ENCODE measurements around the gene FXYD1.

FXYD1 gene

GRCh38 chr19:35157431-35157830 is 18.8 kb downstream of the FXYD1 start:
- in situ Hi-C loops (cut with MboI; ENCODE audit: low sequenced_read_pairs): no loop called here

GRCh38 chr19:35159606-35160005 is 21.0 kb downstream of the FXYD1 start:
- in situ Hi-C loops (cut with MboI; ENCODE audit: low sequenced_read_pairs): no loop called here

GRCh38 chr19:35160629-35161433 is 22.2 kb downstream of the FXYD1 start:
- in situ Hi-C loops (cut with MboI; ENCODE audit: low sequenced_read_pairs): no loop called here

GRCh38 chr19:35161434-35161743 is 22.8 kb downstream of the FXYD1 start:
- in situ Hi-C loops (cut with MboI; ENCODE audit: low sequenced_read_pairs): no loop called here

DNA sequence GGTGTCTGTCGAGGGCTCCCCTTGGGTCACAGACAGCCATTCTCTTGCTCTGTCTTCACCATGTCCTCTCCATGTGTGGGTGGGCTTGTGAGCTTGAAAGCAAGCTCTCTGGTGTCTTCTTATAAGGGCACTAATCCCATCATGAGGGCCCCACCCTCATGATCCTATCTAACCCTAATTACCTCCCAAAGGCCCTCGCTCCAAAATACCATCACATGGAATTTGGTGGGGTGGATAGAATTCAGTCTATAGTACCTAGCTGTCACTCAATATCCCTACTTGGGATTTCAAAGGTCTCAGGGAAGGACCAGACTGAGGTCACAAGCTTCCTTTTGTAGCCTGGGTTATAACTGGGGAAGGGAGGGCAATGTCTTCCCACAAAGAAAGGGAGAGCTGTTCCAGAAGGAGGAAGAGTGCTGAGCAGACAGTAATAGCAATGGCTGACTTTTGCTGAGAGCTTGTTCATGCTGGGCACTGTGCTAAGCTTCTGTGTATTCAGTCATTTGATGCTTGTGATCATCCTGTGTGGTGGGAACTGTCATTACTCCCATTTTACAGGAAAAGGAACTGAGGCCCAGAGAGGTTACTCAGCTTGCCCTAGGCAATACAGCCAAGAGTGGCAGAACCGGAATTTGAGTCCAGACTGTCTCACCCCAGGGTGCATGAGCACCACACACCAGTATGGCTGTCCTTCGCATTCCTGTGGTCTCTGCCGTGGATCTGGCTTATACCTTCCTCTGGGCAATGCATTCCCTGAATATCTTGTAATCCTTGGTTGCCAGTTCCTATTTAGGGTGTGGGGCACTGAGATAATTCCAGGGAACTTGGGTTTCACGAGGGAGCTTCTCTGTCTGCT is 24.1 kb downstream of the FXYD1 start:
- in situ Hi-C loops (cut with MboI; ENCODE audit: low sequenced_read_pairs): no loop called here

- in situ Hi-C loops (cut with MboI; ENCODE audit: low sequenced_read_pairs): no loop called here
These were observed 25.8 kb downstream of the FXYD1 start for GRCh38 chr19:35164418-35164817.

DNA sequence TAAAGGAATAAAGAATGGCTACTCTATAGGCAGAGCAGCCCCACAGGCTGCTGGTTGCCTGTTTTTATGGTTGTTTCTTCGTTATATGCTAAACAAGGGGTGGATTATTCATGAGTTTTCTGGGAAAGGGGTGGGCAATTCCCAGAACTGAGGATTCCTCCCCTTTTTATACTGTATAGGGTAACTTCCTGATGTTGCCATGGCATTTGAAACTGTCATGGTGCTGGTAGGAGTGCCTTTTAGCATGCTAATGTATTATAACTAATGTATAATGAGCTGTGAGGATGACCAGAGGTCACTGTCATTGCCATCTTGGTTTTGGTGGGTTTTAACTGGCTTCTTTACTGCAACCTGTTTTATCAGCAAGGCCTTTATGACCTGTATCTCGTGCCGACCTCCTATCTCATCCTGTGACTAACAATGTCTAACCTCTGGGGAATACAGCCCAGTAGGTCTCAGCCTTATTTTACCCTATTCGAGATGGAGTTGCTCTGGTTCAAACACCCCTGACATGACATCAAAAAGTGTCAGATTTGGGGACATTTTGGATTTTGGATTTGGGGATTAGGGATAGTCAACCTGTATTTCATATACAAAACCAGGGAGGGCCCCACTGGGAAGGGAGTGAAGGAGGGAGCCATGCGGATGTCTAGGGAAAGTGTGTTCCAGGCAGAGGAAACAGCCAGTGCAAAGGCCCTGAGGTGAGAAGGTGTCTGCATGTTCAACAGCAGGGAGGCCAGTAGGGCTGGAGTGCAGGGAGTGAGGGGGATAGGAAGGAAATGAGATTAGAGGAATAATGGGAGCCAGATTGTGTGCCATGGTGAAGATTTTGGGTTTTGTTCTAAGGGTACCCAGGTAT is 26.8 kb downstream of the FXYD1 start:
- in situ Hi-C loops (cut with MboI; ENCODE audit: low sequenced_read_pairs): no loop called here

DNA sequence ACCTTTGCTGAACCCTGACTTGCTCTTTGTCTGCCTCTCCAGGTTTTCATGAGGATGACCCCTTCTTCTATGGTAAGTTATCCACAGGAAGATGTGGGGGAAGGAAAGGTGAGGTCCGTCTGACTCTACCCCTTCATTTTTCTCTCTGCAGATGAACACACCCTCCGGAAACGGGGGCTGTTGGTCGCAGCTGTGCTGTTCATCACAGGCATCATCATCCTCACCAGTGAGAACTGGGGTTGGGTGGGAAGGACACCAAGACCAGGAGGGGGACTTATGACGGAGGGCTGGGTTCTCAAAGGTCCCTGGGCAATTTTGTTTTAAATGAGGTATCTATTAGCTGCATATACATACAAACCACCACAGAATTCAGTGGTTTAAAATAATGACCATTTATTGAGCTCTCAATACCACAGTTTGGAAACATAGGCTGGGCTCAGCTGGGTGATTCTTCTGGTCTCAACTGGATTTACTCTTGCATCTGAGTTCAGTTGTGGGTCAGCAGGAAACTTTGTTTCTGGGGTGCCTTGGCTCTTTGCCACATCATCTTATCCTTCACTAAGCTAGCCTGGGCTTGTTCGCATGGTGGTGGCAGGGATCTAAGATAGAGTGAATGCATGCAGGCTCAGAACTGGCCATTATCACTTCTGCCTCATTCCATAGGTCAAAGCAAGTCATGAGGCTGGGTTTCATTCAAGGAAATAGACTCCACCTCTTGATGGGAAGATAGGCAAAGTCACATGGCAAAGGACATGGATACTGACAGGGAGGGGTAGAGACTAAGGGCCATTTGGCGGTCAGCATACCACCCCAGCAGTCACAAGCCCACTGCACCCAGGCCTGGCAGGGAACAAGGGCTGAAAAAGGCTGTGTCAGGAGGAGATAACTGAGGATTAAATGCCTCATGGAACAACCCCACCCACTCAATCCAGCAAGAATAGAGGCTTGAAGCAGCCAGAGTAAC is 27.8 kb downstream of the FXYD1 start:
- in situ Hi-C loops (cut with MboI; ENCODE audit: low sequenced_read_pairs): no loop called here

DNA sequence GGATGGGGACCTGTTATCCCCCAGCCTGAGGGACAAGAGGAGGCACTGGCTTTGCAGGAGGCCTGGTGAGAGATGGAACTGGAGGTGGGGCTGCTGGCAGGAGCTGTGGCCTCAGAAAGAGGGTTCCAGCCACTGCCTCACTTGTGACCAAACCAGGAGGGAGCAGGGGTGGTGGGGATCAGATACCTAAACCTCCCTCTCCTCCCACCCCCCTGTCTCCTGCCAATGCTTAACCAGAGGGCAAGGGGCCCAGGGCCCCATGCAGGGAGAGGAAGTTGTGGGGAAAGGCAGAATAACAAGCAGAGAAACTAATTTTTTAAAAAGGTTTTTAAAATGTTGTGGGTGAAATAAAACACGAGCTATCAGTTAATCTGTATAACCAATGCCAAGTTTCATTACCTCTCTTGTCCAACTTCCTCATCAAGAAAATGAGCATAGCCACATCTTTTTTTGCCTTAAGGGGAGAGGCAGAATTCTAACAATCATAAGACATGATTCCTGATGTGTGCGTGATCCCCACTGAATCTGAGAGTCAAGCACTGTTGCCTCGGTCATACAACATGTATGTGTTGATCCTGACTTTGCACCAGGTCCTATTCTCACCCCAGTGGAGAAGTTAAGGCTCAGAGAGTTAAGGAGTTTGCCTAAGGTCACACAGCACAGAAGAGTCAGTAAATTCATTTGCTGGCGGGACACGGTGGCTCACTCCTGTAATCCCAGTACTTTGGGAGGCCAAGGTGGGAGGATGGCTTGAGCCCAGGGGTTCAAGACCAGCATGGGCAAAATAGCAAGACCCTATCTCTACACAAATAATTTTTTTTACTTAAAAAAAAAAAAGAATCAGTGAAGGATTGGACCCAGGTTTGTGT is 28.9 kb downstream of the FXYD1 start:
- in situ Hi-C loops (cut with MboI; ENCODE audit: low sequenced_read_pairs): no loop called here

- in situ Hi-C loops (cut with MboI; ENCODE audit: low sequenced_read_pairs): no loop called here
These were observed 29.6 kb downstream of the FXYD1 start for GRCh38 chr19:35168196-35168595.

DNA sequence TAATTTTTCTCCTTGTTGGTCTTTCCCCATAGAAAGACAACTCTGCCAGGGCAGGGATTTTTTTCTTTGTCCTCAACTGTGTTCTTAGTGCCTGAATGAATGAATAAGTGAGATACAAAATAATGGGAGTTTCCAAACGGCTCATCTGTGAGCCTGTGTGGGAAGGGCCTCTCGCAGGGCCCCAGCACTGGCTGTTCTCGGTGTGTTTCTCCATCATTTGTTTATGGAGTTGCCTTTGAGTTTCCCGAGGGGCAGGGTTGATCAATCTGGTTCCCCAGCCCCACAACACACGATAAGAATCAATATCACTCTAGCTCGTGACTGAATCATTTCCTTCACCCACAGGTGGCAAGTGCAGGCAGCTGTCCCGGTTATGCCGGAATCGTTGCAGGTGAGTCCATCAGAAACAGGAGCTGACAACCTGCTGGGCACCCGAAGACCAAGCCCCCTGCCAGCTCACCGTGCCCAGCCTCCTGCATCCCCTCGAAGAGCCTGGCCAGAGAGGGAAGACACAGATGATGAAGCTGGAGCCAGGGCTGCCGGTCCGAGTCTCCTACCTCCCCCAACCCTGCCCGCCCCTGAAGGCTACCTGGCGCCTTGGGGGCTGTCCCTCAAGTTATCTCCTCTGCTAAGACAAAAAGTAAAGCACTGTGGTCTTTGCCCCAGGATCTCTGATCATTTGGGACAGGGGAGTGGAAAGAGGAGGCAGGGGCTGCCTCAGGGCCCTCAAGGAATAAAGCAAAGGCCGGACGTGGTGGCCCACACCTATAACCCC is 30.8 kb downstream of the FXYD1 start:
- in situ Hi-C loops (cut with MboI; ENCODE audit: low sequenced_read_pairs): no loop called here

DNA sequence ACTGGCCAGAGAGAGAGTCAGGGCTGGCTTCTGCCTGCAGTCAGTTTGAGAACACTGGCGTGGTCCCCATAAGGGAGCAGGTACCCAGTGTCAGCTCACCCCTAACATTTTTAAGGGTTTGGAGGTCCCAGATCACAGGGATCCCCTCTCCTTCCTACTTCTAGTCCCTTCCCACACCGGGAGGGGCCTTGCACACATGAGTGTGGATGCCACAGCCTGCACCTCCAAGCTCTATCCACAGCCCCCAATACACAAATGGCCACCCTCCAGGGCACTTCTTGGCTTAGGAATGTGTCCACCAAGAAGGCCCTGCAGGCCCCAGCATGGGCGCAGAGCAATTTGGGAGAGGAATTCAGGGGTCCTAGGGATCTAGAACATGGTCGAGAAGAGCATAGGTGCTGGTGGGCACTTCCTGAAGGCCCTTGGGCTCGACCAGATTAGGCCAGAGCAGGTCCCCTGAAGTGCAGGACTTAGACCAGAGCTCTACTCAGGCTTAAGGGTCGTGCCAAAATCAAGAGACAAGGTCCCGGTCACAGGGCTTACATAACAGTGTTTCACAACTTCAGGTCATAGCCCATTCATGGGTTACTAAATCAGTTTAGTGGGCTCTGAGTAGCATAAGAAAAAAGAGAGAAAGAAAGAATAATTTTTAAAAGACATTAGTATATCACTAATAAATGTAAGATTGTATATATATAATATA is 31.9 kb downstream of the FXYD1 start:
- in situ Hi-C loops (cut with MboI; ENCODE audit: low sequenced_read_pairs): no loop called here

GRCh38 chr19:35171730-35172129 is 33.1 kb downstream of the FXYD1 start:
- in situ Hi-C loops (cut with MboI; ENCODE audit: low sequenced_read_pairs): no loop called here

GRCh38 chr19:35174226-35174625 is 35.6 kb downstream of the FXYD1 start:
- in situ Hi-C loops (cut with MboI; ENCODE audit: low sequenced_read_pairs): no loop called here

DNA sequence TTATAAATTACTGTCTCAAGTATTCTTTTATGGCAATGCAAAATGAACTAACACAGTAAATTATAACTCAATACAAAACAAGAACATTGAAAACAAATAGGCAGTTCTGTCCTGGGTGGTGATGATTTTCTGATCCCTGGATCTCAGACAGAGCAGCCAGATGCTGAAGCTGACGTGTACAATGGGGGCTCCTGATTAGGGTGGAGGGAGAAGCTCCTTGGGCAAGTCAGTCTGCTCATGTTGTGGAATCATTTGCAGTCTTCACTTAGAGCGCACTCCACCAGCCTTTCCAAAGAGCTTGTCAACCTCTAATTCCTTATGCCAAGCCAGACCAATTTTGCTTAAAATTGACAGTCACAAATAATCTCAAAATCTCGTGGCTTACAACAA is 37.6 kb downstream of the FXYD1 start:
- in situ Hi-C loops (cut with MboI; ENCODE audit: low sequenced_read_pairs): no loop called here

DNA sequence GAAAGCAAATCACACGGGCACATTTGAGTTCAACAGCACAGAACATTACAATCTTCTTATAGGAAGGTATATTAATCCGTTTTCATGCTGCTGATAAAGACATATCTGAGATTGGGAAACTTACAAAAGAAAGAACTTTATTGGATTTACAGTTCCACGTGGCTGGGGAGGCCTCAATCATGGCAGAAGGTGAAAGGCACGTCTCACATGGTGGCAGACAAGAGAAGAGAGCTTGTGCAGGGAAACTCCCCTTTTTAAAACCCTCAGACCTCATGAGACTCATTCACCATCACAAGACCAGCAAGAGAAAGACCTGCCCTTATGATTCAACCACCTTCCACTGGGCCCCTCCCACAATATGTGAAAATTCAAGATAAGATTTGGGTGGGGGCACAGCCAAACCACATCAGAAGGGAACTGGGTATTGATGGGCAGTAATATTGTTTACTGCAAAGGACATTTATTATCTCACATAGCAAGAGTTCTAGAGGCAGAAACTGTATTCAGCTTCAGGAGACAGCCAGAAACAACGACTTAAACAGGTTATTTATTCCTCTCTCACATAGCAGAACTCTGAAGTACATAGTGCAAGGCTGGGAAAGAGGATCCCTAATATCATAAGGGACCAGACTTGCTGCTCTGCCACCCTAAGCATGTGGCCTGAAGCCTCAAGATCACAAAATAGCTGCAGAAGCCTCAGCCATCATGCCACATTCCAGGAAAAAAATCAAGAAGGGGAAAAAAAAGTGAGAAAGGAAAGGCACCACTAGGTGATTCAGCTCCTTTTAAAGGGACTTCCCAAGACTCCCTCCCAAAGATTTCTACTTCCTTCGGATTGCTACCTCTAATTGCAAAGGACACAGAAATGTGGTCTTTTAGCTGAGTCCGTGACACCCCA is 39.0 kb downstream of the FXYD1 start:
- in situ Hi-C loops (cut with MboI; ENCODE audit: low sequenced_read_pairs): no loop called here

- in situ Hi-C loops (cut with MboI; ENCODE audit: low sequenced_read_pairs): no loop called here
These were observed 40.1 kb downstream of the FXYD1 start for GRCh38 chr19:35178701-35179100.

Measured in HL-60/S4 treated with retinoic acid at 250 ng/mL for 4 days and 3 days (cell line).